GM12878 (cell line): ENCODE measurements around the gene ANKRD53. TPM values are rescaled to one million over a fixed set of nuclear protein-coding genes. Genes with fewer than 3 reads are reported as not detected.

Experiments
- ATAC-seq: fragments of 200-7000 bp; cut with Tn5 transposase; 3 replicates; pipeline ENCODE4 v1.9.1; 2020; ENCODE audit warnings: mild to moderate bottlenecking, moderate library complexity
- BruUV-seq: library from RNA; stranded (reverse); fragments of 400-500 nt; replicated peaks from 2 replicates; lab custom pipeline; 2021; lab: Mats Ljungman, UMichigan
- CTCF ChIA-PET: fragments of 300-600 bp; sonication (Branson Sonifier 250); formaldehyde crosslinking; extraction: SDS; loops from one replicate; lab custom pipeline; 2021; ENCODE audit warnings: inconsistent platforms; lab: Yijun Ruan, JAX
- POLR2A ChIA-PET: fragments of 350-600 bp; formaldehyde crosslinking; extraction: SDS; loops from one replicate; lab custom pipeline; 2021; ENCODE audit warnings: inconsistent platforms; lab: Charles Lee
- RAD21 ChIA-PET: fragments of 300-600 bp; sonication (Branson Sonifier 250); formaldehyde crosslinking; loops from one replicate; lab custom pipeline; 2023; ENCODE audit warnings: antibody characterized with exemption; ENCODE audit not compliant: unreplicated experiment; lab: Charles Lee
- SMC1A ChIA-PET: fragments of 300-600 bp; sonication (Branson Sonifier 250); formaldehyde crosslinking; loops from one replicate; lab custom pipeline; 2023; ENCODE audit not compliant: unreplicated experiment, uncharacterized antibody; lab: Charles Lee
- DNase-seq: peaks from one replicate; pipeline ENCODE4 v3.0.0-alpha.2; 2011; ENCODE audit warnings: low read depth, low spot score
- FAIRE-seq: peaks from 3 replicates; lab custom pipeline; 2011; peaks lifted over from hg19 to GRCh38; lab: Jason Lieb, UNC
- H2AFZ ChIP-seq: 2 replicates; pipeline ENCODE4 v1.6.0; 2011; ENCODE audit warnings: low read depth, low read length, control low read depth; ENCODE audit not compliant: control insufficient read depth
- H3K27ac ChIP-seq: 2 replicates; pipeline ENCODE4 v1.5.1; 2011; ENCODE audit warnings: control low read depth; ENCODE audit not compliant: control insufficient read depth, insufficient read depth
- H3K27me3 ChIP-seq, 2 experiments: replicated peaks in 1 of 2; 2 replicates each; pipeline versions ENCODE4 v1.6.0 to v1.6.1; 2011; ENCODE audit warnings: low read length in 1 of 2; ENCODE audit not compliant: control insufficient read depth in 2 of 2, insufficient read depth in 2 of 2
- H3K36me3 ChIP-seq, 2 experiments: 2 replicates each; pipeline ENCODE4 v1.5.1; 2011; ENCODE audit warnings: low read length in 1 of 2; ENCODE audit not compliant: control insufficient read depth in 2 of 2, insufficient read depth in 2 of 2
- H3K4me1 ChIP-seq: 2 replicates; pipeline ENCODE4 v1.6.1; 2011; ENCODE audit warnings: mild to moderate bottlenecking, low read length, moderate library complexity, mixed read lengths; ENCODE audit not compliant: control insufficient read depth, insufficient read depth
- H3K4me2 ChIP-seq: 2 replicates; pipeline ENCODE4 v1.6.0; 2011; ENCODE audit warnings: control low read depth; ENCODE audit not compliant: control insufficient read depth, insufficient read depth
- H3K4me3 ChIP-seq: fragments of 200-600 bp; sonication (generic); 2 replicates; pipeline ENCODE4 v1.5.1; 2016
- H3K79me2 ChIP-seq: 2 replicates; pipeline ENCODE4 v1.6.0; 2011; ENCODE audit warnings: low read length; ENCODE audit not compliant: control insufficient read depth, insufficient read depth
- H3K9ac ChIP-seq: 2 replicates; pipeline ENCODE4 v1.8.0; 2011; ENCODE audit warnings: low read length, control low read depth, mixed read lengths; ENCODE audit not compliant: control insufficient read depth, insufficient read depth
- H3K9me3 ChIP-seq: replicated peaks from 3 replicates; pipeline ENCODE4 v1.5.1; 2011; ENCODE audit warnings: mild to moderate bottlenecking, low read length; ENCODE audit not compliant: control insufficient read depth, insufficient read depth
- H4K20me1 ChIP-seq: 2 replicates; pipeline ENCODE4 v1.6.0; 2011; ENCODE audit not compliant: control insufficient read depth, insufficient read depth
- NR2C1 ChIP-seq: fragments of 450-650 bp; IDR thresholded peaks from 2 replicates; pipeline ENCODE4 v1.6.1; 2017; ENCODE audit warnings: antibody characterized with exemption, mild to moderate bottlenecking, moderate library complexity
- WGBS: methylation state at CpG from one replicate; pipeline ENCODE4 v1.1.6; 2016; ENCODE audit warnings: low lambda C conversion rate; ENCODE audit not compliant: insufficient replicate concordance, insufficient coverage; ENCODE audit errors: missing lambda C conversion rate; 5-methylcytosine and 5-hydroxymethylcytosine counted together
- in situ Hi-C: fragments of 300-500 bp; cut with MboI; formaldehyde crosslinking; loops from 9 replicates; pipeline ENCODE4 v1.14.3; 2018; ENCODE audit warnings: mixed read lengths
- intact Hi-C: fragments of 100-400 bp; cut with micrococcal nuclease; formaldehyde crosslinking; loops from one replicate; pipeline ENCODE4 v1.14.2; 2022; ENCODE audit not compliant: unreplicated experiment
- polyA plus RNA-seq, 11 experiments: library from polyadenylated mRNA; depleted of rRNA in 4 of 11; unstranded in 6 of 11; stranded (reverse) in 5 of 11; fragments of >200 nt; fragmentation: Nextera tagmentation in 4 of 11; fragmentation: Illumina TruSeq in 1 of 11; extraction: Ambion mirVana in 4 of 11; extraction: Trizol in 1 of 11; gene quantifications; 1 replicate in 1 of 11; 2 replicates in 10 of 11; pipeline versions ENCODE4 v1.2.1 to v1.2.3, GENCODE V29; 2011 to 2016; ENCODE audit warnings: inconsistent platforms in 2 of 11, missing spikeins in 2 of 11, low read depth in 1 of 11
- total RNA-seq, 4 experiments: library from RNA; depleted of rRNA in 3 of 4; stranded (reverse); fragments of >200 nt in 3 of 4; fragmentation: Illumina TruSeq in 1 of 4; extraction: Trizol in 1 of 4; gene quantifications; 2 replicates each; pipeline versions ENCODE4 v1.2.1 to v1.2.3, GENCODE V29; 2013 to 2021
- TF ChIP-seq, protein P1 (sequence below): fragments of 450-650 bp; IDR thresholded peaks from 2 replicates; pipeline ENCODE4 v1.6.1; 2017; ENCODE audit warnings: mild to moderate bottlenecking

Gene ANKRD53
- total and polyA plus RNA-seq, 10 of the 15 experiments (the other 5 are each of a cell fraction or from before 2014, with no cell fraction given) = 0.04 TPM; not detected in 8

DNA sequence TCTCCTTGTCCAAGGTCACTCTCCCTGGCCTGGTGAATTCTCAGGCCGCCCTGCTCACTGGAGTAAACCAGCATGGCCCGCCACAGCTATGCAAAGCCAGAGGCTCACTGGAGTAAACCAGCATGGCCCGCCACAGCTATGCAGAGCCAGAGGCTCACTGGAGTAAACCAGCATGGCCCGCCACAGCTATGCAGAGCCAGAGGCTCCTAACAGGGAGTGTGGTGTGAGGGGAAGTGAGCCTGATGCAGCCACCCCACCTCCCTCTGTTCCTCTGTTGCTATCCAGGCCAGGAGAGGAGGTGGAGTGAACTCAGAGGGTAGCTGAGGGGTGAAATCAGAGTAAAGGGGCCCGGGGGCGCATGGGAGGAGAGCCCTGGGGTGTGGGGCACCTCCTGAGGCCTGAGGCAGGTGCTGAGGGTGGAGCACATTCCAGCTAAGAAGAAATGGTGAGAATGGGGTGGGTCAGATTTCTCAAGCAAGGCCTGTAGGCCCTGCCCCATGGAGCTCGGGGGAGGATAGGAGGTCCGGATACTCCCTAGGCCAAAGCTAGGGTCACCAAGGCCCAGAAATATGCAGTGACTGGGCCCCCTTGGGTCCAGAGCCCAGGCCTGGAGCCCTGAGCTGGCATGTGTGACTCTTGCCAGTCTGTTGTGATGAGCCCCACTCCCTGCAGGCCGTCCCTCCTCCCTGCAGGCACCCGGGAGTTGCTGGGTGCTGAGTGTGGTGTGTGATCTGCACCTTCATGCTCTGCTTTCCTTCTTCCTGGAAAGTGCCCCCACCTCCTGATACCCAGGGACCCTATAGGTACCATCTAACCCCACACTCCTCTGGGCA, 41.2 kb upstream of the ANKRD53 start:
- TF ChIP-seq NR2C1 = no peak
- TF ChIP-seq, protein P1, sequence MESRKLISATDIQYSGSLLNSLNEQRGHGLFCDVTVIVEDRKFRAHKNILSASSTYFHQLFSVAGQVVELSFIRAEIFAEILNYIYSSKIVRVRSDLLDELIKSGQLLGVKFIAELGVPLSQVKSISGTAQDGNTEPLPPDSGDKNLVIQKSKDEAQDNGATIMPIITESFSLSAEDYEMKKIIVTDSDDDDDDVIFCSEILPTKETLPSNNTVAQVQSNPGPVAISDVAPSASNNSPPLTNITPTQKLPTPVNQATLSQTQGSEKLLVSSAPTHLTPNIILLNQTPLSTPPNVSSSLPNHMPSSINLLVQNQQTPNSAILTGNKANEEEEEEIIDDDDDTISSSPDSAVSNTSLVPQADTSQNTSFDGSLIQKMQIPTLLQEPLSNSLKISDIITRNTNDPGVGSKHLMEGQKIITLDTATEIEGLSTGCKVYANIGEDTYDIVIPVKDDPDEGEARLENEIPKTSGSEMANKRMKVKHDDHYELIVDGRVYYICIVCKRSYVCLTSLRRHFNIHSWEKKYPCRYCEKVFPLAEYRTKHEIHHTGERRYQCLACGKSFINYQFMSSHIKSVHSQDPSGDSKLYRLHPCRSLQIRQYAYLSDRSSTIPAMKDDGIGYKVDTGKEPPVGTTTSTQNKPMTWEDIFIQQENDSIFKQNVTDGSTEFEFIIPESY = no peak
- no peak; the same call in 2 of the 3 replicates for ATAC-seq
- H3K4me1 ChIP-seq = no peaks in the 10 kb centered on the region
- BruUV-seq = no TSS peak
- no peak overlapping the region for H3K4me3 ChIP-seq
- no peak overlapping the region for H3K9ac ChIP-seq
- ChIA-PET SMC1A (no interaction called here), POLR2A (no interaction called here), RAD21 (no interaction called here), CTCF (interaction anchor here (0.6 to 3.4 kb wide), 2 partner anchors 11 to 123 kb away, joined by 3 to 12 read pairs; no protein-coding TSS in a partner anchor)
- 6% methylated on average over 10 of the region's 10 CpGs for WGBS
- no peak for FAIRE-seq
- in situ Hi-C loops = no loop called here
- no peaks in the 10 kb centered on the region for H4K20me1 ChIP-seq
- no peak overlapping the region for H3K4me2 ChIP-seq
- no peaks in the 10 kb centered on the region for H3K9me3 ChIP-seq
- no peak for DNase-seq
- peaks cover 0 to 5% of the 10 kb centered on the region in 2 experiments; a peak in 3 of 4 replicates for H3K27me3 ChIP-seq
- no peaks in the 10 kb centered on the region for H3K79me2 ChIP-seq
- no peak overlapping the region for H2AFZ ChIP-seq
- H3K27ac ChIP-seq = no peak overlapping the region
- H3K36me3 ChIP-seq = no peaks in the 10 kb centered on the region
- intact Hi-C loops = no loop called here
